GM18868 (cell line): Measurements from ENCODE around the gene SLC16A6.
"Not testable (repeated sequence)": the region's sequence is repeated elsewhere in the genome, so short reads cannot be mapped to it uniquely, and the experiment has no call there.

Source experiments
- ATAC-seq: cut with Tn5 transposase; IDR thresholded peaks from one replicate; pipeline ENCODE4 v1.9.1; 2021; ENCODE audit warnings: mild to moderate bottlenecking, moderate library complexity; ENCODE audit not compliant: unreplicated experiment

Gene SLC16A6

DNA sequence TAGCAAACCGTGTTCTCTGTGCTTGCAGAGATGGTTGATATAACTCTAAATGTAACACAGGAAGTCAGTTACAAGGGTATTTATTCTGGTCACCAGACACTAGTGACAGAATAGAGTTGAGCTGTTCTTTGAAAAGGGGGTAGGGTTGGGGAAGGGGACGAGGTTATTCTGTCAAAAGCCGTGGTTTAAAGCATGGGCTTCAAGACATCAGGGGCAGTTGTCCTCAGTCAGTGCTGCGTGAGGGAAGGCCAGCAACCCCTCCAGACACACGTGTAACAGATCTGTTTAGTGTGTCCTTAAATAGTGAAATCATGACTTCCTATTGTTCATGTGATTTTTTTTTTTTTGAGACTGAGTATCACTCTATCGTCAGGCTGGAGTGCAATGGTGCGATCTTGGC, 37.5 kb downstream of the SLC16A6 start:
- ATAC-seq, result not testable (repeated sequence)

DNA sequence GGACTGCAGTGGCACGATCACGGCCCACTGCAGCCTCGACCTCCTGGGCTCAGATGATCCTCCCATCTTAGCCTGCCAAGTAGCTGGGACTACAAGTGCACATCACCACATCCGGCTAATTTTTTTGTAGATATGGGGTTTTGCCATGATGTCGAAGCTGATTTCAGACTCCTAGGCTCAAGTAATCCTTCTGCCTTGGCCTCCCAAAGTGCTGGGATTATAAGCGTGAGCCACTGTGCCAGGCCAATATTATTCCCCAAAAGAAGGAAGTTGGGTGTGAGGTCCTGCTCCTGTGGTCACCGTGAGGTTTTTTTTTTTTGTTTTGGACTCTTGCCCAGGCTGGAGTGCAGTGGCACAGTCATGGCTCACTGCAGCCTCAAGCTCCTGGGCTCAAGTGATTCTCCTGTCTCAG, 41.6 kb downstream of the SLC16A6 start:
- ATAC-seq, result no peak

DNA sequence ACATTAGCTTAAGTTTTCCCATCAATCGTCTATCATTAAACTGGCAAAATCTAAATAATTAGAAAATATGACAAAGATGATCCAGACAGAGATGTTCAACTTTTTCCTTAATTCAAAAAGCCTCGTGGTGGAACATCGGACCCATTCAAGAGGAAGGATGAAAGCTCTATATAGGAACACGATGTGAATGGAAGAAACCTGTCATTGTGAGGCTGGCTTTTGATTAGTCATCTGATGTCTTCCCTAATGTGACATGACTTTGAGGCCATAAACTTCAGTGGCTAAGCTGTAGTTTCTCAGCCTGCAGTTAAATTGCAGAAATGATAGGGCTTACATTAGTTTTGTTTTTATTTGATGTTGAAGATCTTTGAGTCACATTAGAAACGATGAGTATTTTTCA, 42.0 kb downstream of the SLC16A6 start:
- ATAC-seq, result no peak

DNA sequence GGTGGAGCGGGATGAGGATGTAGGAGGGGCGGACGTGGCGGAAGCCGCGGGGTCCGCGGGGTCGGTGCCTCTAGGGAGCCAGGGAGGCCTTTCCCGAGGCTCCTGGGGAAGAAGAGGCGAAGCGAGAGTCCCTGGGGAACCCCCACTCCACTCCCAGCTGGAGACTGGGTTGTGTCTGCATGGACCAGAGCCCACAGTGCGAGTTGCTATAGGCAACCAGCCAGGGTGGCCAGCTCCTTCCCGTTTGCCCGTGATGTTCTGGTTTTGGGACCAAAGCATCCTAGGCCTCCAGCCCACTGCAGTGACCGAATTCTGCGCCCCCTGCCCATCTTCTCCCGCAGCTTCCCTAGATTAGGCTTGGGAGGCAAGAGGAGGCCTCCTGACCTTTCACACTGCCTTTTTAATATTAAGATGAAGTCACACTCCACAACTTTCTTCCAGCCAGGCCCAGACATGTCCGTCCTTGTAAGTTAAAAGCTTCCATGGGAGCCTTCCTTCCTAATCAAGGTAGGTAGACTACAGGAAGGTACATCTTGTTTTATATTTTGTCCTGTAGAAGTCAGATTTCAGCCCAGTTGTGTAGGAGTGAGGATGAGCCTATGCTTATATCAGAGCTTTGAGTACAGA, 42.6 kb downstream of the SLC16A6 start:
- peak; percentile 17 for ATAC-seq

DNA sequence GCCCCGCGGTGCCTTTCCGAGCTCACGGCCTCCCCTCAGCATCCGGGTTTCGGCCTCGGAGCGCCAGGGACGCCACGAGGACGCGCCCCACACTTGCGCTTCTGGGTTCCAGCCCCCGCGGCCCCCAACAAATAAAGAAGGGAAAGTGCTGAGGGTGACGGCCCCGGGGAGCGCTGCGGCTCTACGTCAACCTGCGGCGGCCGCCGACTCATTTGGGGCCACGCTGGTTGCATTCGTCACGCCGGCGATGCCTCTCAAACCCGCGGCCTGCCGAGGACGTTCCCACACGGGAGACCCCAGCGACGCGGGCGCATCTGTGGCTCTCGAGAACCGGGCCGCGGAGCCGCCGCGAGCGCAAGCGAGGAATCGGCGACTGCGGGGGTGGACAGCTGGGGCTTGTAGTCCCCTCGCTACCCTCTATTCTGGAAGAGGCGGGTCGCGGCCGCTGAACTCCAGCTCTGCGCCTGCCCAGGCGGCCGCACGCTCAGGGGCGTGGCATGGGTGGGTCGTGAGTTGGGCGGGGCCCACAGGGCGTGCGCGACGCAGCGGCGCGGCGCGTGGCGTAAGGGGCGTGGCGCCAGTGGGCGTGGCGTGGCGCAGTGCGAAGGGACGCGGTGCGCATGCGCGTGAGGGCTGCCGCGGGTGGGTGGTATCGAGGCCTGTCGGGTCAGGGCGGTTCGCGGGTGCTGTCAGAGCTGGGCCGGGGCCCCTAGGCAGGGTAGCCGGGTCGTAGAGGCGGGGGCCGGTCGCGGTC, 43.3 kb downstream of the SLC16A6 start, which contains the start of gene AMZ2:
AMZ2 (plus strand) TSS at position 599 of the 754 bp plus-strand sequence. CDS start 2,145 bp downstream, outside the sequence.
- ATAC-seq, result peak; percentile 88

DNA sequence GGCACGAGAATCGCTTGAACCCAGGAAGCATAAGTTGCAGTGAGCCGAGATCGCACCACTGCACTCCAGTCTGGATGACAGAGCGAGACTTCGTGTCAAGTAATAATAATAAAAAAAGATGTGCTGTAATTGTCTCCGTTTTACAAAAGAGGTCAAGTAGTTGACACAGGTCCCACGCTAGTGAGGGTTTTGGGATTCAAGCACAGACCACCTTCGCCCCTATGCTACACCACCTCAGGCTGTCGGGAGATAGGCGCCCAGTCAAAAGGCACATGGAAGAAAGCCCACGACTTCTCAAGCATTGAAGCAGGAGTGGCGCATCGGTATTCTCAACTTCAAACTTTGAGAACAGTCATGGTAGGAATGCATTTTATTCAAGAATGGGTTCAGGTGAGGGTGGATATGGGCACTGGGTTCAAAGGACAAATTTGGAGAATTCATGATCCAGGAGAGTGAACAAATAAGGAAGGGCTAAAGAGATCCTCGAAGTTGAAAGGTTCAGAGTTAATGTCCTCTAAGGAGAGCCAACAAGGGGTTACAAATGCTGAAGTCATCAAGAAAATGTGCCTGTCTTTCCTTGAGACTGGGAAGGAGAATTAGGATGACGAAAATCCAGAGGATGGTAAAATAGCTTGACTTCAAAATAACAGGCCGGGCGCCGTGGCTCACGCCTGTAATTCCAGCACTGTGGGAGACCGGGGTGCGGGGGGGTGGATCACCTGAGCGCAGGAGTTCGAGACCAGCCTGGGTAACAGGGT, 44.5 kb downstream of the SLC16A6 start:
- no peak for ATAC-seq

DNA sequence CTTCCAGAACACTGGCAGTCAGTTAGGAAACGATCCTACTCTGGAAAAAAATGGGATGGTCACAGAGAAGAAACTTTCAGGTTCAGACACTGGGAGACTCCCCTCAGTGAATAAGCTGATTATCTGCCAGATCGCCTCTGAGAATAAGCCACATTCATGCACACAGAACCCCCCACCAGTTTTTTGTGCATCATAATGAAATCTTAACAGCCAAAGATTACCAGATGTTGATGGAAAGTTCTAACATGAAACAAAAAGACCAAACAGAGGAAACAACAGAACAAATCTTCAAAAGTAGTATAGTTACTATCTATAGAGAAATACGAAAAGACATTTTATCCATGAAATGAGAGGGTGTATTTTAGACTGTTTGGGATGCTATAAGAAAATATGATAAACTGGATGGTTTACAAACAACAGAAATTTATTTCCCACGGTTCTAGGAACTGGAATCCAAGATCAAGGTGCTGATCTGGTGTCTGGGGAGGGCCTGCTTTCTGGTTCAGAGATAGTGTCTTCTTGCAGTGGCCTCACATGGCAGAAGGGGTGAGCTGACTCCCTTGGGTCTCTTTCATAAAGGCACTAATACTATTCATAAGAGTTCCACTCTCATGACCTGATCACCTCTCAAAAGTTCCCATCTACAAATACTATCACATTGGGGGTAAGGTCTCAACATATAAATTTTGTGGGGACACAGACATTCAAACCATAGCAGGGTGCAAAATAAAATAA, 51.1 kb downstream of the SLC16A6 start:
- ATAC-seq, result no peak

DNA sequence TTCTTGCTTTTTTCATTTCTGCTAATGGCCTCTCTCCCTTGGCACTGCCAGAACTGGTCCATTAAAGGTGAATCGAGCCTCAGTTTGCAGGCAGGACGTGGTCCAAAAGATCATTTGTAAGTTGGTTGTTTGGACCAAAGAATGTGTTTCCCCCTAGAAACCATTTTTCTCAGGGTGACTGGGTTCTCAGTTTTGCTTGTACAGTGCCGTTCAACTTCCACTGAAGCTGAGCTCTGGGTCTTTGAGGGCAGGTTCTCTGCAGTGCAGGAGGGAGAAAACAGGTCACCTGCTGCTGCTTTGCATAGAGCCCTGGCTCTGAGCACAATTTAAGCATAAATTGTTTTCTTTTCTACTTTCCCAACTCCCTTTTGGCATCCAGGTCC, 52.1 kb downstream of the SLC16A6 start:
- peak; percentile 26 for ATAC-seq

DNA sequence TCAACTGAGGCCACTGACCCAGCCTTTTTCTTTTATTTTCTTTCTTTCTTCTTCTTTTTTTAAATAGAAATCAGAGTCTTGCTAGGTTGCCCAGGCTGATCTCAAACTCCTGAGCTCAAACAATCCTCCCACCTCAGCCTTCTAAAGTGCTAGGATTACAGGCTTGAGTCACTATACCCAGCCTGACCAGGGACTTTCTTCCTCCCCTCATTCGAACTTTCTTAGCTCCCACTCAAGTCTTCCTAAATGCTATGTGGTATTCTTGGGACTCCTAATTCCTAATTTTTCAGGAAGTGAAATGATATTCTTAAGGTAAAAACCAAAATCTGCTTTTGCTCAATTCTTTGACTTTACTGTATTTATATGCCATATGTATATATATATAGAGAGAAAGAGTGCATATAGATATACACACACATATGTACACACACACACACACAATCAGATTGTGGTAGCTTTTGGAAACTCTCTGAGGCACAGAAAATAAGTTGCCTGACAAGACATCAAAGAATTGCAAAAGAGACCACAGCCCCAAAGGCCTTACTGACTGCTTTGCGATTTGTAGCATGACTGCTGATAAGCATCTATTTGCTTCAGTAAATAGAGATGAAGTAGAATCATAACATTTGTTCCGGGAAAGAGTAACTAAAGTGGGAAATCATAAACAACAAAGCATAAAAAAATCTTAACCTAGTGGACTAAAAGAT, 52.6 kb downstream of the SLC16A6 start:
- ATAC-seq, result peak; percentile 10

DNA sequence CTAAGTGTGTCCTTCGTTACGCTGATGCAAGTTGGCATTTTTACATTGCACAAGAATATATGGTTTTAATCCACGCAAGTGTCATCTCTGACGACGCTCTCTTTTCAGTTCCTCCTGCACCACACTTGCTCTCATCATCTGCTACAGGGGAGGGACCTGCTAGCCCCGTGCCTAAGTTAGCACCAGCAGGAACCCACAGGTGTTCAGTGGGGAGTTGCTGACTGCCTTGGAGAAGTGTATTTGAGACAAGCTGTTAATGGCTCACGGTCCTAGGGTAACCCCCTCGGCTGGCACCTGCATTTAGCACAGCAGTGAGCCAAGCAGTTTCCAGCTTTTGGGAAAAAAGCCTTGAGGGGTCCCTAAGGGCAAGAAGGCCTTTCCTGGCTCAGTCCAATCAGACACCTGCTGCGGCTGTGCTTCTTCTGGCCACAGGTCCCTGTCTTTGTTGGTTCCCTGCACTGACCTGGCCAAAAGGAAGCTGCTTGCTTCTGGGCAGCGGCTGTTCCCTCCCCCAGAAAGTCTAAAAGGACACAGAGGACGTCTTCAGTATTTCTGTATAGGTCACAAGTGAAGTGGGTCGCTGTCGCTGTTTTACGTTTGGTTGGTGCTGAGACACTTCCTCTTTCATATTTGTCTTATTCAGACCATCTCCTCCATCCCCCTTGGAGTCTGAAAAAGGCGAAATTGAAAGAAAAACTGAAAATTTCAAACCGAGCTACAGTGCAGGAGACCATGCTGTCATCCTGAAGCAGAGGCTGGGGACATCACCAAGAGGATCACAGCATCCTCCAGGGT, 53.4 kb downstream of the SLC16A6 start:
- ATAC-seq, result peak; percentile 72

DNA sequence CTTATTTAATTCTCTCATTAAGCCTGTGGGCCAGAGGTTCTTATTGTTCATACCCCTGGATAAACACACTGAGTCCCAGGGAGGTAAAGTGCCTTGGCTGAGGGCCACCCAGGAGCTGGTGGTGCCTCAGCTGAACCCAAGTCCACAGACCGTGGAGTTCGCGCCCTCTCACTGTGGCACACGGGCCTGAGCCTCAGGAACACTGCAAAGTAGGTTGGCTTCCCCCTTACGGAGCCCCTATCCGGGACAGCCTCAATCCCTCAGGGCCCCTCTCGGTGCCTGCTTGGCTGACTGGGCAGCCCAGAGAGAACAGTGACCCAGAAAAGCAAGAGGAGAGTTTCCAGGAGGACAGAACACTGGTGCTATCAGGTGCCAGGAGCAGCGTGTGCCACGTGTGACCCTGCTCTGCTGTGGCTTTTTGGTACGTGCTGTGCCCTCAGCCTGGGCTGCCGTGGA, 55.6 kb downstream of the SLC16A6 start:
- ATAC-seq, result not testable (repeated sequence)

DNA sequence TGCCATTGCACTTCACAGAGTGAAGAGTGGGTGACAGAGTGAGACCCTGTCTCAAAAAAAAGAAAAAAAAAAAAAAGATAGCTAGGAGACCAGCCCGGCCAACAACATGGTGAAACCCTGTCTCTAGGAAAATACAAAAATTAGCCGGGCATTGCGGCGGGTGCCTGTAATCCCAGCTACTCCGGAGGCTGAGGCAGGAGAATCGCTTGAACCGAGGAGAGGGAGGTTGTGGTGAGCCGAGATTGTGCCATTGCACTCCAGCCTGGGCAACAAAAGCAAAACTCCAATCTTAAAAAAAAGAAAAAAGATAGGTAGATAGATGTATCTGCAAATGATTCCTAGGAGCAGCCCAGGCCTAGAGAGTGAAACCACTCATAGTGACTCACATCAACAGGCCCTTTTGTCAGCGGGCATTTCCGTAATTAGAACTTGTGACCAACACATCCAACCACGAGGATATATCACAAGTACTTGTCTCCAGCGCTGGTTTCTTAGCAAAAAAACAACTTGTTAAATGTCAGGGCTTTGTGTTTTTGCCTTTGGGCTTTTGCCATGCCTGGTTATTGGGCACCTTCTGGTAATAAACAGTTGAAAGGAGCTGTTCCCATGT, 56.1 kb downstream of the SLC16A6 start:
- peak; percentile 33 for ATAC-seq

DNA sequence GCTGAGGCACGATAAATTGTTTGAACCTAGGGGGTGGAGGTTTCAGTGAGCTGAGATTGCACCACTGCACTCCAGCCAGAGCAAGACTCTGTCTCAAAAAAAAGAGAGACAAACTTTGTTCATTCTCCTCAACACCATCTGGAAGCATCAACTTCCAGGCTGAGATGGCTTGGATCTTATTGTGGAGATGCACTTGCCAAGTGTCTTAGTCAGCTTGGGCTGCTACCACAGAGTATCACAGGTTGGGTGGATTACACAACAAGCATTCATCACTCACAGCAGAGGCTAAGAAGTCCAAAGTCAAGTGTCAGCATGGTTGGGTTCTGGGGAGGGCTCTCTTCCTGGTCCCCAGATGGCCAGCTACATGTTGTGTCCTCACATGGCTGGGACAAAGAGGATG, 58.2 kb downstream of the SLC16A6 start:
- not testable (repeated sequence) for ATAC-seq

DNA sequence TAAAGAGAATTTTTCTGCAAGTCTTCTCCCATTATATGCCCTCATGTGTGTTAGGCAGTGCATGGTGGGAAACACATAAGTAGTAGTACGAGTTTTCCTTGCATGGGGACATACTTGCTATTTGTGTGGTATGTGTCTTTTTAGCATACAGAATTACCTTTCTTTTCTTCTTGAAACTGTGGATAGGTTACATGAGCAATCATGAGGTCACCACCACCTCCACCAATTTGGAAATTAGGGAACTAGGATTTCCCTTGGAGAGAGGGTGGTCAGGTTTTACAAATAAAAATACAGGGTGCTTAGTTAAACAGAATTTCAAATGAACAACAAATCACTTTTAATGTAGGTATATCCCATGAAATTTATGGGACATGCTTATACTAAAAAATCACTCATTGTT, 59.4 kb downstream of the SLC16A6 start:
- ATAC-seq, result no peak

DNA sequence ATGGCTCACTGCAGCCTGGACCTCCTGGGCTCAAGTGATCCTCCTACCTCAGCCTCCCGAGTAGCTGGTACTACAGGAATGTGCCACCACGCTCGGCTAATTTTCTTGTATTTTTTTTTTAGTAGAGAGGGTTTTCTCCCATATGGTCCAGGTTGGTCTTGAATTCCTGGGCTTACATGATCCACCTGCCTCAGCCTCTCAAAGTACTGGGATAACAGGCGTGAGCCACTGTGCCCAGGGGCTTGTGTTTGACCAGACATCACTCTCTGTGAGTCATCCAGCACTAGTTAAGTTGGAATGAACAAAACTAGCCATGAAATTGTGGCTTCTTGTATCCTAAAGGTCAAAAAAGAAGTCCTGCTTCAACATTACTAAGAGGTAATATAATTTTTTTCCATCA, 59.8 kb downstream of the SLC16A6 start:
- ATAC-seq, result not testable (repeated sequence)

DNA sequence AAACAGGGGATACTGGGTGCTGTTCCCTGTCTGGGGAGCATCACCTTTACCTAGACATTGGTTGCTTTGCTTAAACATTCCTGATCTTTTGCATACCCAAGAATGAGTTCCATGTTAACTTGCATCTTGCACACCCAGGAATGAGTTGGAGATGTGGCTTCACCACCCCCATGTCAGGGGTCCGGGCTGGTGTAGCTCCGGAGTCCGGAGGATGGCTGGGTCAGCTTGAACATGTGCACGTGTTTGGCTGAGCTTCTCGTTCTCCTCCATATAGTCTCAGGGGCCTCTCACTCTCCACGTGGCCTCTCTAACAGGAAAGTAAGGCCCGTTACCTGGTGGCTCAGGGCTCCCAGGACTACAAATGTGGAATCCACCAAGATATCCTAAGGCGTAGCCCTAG, 61.3 kb downstream of the SLC16A6 start:
- no peak for ATAC-seq

DNA sequence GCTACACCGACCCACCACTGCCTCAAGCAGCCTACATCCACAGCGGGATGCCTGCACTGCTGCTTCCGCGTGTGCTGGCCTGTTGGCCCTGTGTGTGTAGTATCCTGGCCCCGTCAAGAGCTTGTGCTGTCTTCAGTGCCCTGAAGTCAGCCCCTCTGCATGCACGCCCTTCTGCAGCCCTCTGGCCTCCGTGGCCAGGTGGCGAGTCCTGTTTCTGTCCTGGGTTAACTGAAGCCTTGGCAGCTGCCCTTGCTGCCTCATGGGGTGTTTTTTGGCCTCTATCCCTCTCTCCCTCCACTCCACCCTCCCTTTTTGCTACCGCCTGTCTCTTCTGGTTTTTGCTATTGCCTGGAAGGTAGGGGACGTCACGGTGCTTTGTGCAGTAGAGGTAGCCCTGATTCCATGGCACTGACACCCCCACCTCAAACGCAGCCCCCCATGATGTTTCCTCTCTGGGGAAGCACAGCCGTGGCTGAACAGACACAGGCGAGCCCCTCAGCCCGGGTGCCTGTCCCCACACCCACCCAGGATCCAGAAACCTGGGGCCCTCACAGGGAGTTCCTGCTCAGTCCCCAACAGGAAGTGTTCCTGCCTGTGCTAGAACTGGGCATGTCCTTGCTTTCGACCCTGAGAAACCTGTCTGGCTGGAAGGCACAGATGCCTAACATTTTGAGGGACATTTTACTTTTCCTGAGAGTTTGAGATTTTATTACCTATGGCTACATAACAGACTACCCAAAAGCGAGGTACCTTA, 61.9 kb downstream of the SLC16A6 start:
- no peak for ATAC-seq

DNA sequence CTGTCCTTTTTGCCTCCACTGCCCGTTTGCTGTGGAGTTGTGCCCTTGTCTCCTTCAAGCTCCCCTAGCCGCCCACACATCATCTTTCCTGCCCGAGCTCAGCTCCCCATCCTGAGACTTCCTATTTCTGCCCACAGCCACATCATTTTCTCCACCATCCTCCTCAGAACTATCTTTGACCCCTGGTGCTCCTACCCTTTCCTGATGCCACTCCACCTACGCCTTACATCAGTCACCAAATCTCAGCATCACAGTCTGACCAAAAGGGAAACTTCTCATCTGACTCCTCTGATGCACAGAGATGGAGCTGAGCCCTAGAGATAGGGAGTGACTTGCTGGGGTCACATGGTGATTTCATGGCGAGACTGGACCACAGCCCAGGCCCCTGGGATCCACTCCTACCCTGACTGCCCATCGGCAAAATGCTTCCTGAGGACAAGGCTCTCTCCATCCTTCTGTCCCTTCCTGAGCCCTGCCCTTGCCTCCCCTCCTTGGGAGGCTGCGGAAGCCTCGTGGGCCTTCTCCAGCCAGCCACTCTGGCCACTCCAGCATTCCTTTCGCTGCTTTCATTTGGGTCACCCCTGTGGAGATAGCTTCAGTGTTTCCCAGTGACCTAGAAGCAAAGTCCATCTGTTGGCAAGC, 62.8 kb downstream of the SLC16A6 start:
- ATAC-seq, result not testable (repeated sequence)
